HL-60 (cell line): ENCODE measurements around the gene SLC17A8.

Source experiments
- CTCF ChIP-seq: IDR thresholded peaks from one replicate; pipeline ENCODE4 v1.5.1; 2011; ENCODE audit warnings: low read length, control low read depth, inconsistent platforms; ENCODE audit not compliant: insufficient read depth
- GABPA ChIP-seq: IDR thresholded peaks from 2 replicates; pipeline ENCODE4 v1.6.1; 2012; ENCODE audit warnings: low read depth
- POLR2AphosphoS5 ChIP-seq: IDR thresholded peaks from 2 replicates; pipeline ENCODE4 v1.6.1; 2012; ENCODE audit warnings: low read depth
- REST ChIP-seq: IDR thresholded peaks from 2 replicates; pipeline ENCODE4 v1.6.1; 2012; ENCODE audit warnings: low read depth; ENCODE audit not compliant: insufficient replicate concordance

GRCh38 chr12:100359822-100360221 is 2.9 kb downstream of the SLC17A8 start:
- TF ChIP-seq CTCF (no peak), REST (no peak), POLR2AphosphoS5 (no peak), GABPA (no peak)
